ENCODE measurements around the gene SAP30L.

SAP30L gene

DNA sequence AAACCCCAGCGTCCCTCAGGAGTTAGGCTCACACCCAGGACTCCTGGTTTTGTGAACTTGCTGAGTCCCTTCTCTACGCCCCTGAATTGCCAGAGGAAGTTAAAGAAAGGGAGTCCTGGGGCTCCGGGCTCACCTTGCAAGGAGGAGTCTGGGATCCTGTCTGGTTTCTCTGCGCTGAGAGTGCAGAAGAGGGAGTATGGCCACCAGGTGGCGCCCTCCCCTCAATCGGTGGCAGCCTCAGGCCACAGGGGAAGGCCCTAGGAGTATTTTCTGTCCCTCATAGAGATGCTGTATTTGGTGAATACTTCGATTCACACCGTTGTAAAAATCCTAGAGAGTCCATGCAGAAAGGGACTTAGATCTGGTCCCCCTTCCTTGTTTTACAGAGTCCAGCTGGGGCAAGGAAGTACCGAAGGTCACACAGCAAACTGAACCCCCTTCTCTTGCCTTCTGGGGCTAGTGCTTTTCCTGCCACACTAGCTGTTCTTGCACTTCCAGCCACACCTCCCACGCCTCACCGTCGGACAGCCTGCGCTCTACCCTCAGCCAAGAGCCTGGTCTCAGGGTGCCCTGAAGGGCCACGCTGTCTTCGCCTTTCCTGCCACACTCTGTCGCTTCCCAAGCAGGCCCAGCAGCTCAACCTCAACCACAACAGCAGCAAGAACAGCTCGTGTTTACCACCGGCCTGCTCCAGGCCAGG is 22.0 kb downstream of the SAP30L start:
- no peak overlapping the region for H3K4me3 ChIP-seq (ENCODE audit: low read depth, low read length)
- TF ChIP-seq, protein P1, sequence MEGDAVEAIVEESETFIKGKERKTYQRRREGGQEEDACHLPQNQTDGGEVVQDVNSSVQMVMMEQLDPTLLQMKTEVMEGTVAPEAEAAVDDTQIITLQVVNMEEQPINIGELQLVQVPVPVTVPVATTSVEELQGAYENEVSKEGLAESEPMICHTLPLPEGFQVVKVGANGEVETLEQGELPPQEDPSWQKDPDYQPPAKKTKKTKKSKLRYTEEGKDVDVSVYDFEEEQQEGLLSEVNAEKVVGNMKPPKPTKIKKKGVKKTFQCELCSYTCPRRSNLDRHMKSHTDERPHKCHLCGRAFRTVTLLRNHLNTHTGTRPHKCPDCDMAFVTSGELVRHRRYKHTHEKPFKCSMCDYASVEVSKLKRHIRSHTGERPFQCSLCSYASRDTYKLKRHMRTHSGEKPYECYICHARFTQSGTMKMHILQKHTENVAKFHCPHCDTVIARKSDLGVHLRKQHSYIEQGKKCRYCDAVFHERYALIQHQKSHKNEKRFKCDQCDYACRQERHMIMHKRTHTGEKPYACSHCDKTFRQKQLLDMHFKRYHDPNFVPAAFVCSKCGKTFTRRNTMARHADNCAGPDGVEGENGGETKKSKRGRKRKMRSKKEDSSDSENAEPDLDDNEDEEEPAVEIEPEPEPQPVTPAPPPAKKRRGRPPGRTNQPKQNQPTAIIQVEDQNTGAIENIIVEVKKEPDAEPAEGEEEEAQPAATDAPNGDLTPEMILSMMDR (IDR thresholded peaks at IDR 0.05; ENCODE audit: borderline replicate concordance, insufficient read depth, low read depth, low read length) = peak; percentile 80

DNA sequence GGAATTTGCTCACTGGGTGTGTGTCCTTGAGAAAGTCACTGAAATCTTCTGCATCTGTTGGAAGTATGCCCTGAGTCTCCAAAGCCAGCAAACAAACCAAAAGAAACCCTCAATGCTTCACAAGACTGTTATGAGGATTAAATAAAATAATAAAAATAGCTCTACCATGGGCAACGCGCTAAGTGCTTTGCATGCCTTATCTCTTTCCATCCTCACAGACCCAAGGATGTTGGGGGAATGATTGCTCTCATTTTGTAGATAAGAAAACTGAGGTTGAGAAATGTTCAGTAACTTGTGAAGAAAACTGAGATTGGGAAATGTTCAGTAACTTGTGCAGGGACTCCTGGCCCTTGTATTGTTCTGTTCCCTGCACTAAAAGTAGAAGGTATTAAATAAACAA is 24.3 kb downstream of the SAP30L start:
- TF ChIP-seq, protein P1 (IDR thresholded peaks at IDR 0.05; ENCODE audit: borderline replicate concordance, insufficient read depth, low read depth, low read length) = no peak
- H3K4me3 ChIP-seq (ENCODE audit: low read depth, low read length) = no peak overlapping the region

DNA sequence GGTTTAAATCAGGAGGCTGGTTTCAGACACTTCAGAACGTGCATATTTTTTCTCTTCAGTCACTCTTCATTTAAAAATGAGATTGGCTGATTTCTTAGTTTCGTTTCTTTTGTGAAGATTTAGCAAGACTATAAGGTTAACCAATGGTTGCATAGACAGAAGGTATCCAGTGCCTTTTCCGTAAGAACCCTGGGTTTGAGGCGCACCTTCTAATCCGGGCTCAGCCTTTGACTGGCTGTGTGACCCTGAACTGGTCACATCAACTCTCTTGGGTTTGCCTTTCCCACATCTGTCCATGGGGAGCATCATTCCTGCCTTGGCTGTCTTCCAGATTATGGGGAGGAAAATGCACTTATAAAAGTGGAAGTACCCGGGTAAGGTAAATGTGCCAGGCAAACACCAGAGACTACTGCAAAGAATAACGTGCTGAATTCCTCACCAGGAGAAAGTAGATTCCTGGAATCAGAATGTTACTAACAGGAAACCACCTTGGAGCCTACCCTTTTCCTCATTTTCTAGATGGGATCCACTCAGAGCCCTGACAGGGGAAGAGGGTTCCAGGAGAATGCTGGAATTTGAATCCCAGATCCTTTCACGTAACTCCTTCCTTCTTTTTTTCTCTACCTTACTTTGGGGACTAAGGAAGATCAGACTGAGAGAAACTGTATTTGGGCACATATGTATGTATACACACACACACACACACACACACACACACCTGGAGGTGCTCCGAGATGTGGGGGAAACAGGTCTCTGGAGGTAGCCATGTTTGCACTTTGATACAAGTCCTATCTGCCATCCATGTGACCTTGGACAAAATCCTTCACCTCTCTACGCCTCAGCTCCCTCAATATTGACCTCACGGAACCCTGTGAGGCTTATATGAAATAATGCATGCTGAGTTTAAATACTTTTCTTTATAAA is 25.4 kb downstream of the SAP30L start:
- TF ChIP-seq, protein P1 (IDR thresholded peaks at IDR 0.05; ENCODE audit: borderline replicate concordance, insufficient read depth, low read depth, low read length) = no peak
- no peak overlapping the region for H3K4me3 ChIP-seq (ENCODE audit: low read depth, low read length)

DNA sequence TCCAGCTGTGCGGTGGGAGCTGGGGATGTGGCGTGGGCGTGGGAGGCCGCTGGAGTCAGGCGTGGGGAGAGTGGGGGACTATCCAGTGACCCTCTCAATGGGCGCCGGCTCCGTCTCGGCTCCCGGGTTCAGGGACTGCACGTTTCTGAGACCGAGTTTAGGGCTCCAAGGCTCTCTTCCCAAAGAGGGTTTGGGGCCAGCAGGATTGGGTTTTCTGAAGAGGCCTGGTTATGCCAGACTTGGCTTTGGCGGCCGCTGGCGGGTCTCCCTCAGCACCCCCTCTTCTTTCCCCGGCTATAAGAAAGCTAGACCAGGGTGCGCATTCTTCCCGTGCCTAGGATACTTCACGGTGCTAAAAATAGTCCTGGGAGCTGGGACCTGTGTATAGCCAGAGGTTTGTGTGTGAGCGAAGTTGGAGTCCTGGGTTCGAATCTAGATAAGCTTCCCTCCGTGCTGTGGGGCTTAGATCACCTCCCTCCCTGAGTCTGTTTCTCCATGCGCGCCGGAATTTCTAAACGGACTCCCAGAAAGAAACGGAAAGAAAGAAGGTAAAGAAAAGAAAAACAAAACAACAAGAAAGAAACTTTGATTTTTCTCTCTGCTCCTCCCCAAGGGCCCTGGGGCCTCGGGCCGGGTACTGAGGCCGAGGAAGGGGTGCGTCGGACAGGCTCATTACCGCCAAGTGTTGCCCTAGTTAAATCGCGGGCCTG is 27.2 kb downstream of the SAP30L start:
- TF ChIP-seq, protein P1 (IDR thresholded peaks at IDR 0.05; ENCODE audit: borderline replicate concordance, insufficient read depth, low read depth, low read length) = no peak
- H3K4me3 ChIP-seq (ENCODE audit: low read depth, low read length) = no peak overlapping the region

DNA sequence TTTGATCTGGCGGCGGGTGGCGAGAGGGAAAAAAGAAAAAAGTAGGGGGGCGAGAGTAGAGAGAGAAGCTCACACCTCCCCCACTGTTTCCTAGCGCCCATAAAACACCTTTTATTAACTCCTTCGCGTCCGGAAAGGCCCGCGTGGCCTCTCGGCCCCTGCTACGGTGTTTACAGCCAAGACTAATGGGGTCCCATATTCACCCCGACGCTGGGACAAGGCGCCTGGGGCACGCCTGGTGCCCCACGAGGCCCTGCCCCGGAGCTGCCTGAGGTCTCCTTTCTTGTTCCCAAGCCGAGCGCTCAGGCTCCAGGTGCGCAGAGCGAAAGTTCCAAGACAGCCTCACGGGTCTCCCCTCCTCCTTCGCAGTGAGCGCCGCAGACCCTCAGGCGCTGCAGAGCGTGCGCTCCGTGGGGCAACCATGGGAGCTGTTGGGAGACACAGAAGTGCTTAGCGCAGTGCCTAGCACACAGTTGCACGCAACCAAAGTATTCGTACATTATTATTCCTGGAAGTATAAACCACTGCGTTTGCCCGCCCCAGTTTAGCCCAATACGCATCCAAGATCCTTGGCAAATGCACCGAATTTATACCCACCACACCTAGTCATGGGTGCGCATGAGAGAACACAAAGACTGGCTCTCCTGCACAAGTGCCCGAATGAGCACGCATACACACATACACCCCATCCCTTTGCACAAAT is 27.9 kb downstream of the SAP30L start:
- TF ChIP-seq, protein P1 (IDR thresholded peaks at IDR 0.05; ENCODE audit: borderline replicate concordance, insufficient read depth, low read depth, low read length) = no peak
- H3K4me3 ChIP-seq (ENCODE audit: low read depth, low read length) = no peak overlapping the region

DNA sequence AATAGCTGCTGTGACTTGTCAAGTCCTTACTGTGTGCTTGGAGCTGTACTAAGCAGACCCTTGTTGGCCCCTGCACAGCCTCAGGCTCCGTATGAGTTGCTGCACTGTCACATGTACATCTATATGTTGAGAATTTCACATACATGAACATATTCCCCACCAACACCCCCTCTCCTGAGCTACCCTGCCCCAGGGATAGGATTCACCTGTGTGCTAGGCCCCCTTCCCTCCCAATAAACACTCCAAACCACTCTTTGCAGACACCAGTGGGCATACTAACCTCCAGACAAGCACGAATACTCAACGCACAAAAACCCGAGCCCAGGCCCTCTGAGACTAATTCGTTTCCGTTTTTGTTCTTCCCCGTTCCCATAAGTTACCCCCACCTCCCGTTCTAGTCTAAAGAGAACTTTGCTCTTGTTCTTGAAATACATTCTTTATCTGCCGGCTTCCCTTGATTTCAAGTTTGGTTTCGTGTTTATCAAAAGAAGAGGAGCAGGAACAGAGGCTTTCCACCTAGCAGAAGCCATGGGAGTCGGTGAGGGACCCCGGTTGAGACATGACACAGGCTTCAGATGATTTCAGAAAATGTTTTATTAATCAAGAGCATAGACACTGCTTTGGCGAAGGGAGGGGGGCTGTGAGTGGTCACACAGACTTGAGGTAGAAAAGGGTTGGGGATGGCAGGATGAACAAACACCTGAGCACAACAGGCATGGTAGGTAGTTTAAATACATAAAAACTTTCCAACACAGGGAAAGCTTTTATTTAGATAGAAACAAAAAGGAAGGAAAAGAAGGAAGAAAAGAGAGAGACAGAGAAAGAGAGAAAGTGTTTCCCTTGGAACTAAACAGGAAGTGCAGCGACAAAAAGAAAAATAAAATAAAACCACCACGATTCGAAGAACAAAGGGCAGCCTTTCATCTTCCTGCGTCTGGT is 28.9 kb downstream of the SAP30L start:
- H3K4me3 ChIP-seq (ENCODE audit: low read depth, low read length) = no peak overlapping the region
- TF ChIP-seq, protein P1 (IDR thresholded peaks at IDR 0.05; ENCODE audit: borderline replicate concordance, insufficient read depth, low read depth, low read length) = no peak

Data from GM12875 (cell line).